Activated T-helper 17 cell treated with anti-CD3 and anti-CD28 coated beads, Interleukin-2, amount 50 U/mL, for 72 hours (primary cell): Measurements from ENCODE around the gene CCDC187. TPM values are rescaled to one million over a fixed set of nuclear protein-coding genes. Genes with fewer than 3 reads are reported as not detected.
"Not testable (repeated sequence)": the region's sequence is repeated elsewhere in the genome, so short reads cannot be mapped to it uniquely, and the experiment has no call there.

Experiments used
- ATAC-seq: fragments of 150-1000 bp; cut with Tn5 transposase; replicated peaks from 2 replicates; pipeline ENCODE4 v1.10.0; 2021; ENCODE audit warnings: mild to moderate bottlenecking, moderate library complexity
- H3K27ac Mint-ChIP-seq: one replicate; pipeline ENCODE4 v1.8.0; 2022; ENCODE audit warnings: mixed read lengths
- H3K27me3 Mint-ChIP-seq: one replicate; pipeline ENCODE4 v1.8.0; 2022; ENCODE audit warnings: mixed read lengths
- H3K36me3 Mint-ChIP-seq: one replicate; pipeline ENCODE4 v1.8.0; 2022; ENCODE audit warnings: low read depth, mild to moderate bottlenecking, mixed read lengths
- H3K4me1 Mint-ChIP-seq: one replicate; pipeline ENCODE4 v1.8.0; 2022; ENCODE audit warnings: mixed read lengths
- H3K4me3 Mint-ChIP-seq: one replicate; pipeline ENCODE4 v1.8.0; 2022; ENCODE audit warnings: mild to moderate bottlenecking, mixed read lengths
- H3K9me3 Mint-ChIP-seq: one replicate; pipeline ENCODE4 v1.8.0; 2022; ENCODE audit warnings: mixed read lengths
- total RNA-seq, 2 donors: library from RNA; stranded (reverse); gene quantifications; one replicate each; pipeline ENCODE4 v1.2.3, GENCODE V29; 2022

CCDC187 gene
- total RNA-seq, 2 donors from 2014 or later: 0.02 TPM; not detected in 1

DNA sequence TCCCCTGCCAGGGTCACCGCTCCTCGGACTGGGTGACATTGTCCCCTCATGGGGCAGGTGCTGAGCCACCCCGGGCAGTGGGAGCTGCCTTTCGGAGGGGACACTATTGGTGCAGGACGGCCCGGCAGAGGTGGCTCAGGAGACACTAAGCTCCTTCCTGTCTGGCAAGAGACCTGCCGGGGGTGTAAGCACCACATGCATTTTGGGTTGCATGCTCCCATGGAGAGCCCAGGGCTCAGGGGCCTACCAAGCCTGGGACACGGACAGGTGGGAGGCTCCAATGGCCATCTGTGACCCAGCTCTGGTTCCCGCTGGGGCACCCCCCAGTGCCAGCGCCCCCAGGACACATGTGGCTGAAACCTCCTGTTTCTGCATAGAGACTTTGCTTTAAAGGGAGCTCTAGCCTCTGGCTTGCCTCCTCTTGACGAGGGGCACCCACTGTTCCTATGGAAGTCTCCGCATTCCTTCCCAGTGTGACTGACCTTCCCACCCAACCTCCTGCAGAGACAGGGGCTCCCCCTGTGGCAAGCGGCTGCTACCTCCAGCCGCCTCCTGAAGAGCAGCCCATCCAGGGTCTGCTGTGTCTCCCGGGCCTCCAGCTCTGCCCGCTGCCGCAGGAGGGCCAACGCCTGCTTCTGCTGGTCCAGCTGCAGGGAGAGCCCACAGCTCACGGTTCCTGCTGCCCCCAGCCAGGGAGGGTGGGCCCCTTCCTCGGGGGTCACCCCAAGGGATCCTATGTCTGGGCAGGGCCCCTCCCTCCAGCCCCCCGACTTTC lies 28.1 kb downstream of the CCDC187 start:
- no peaks in the 10 kb centered on the region for H3K4me1 Mint-ChIP-seq
- ATAC-seq: no peak
- peaks cover 7% of the 10 kb centered on the region for H3K27me3 Mint-ChIP-seq
- H3K4me3 Mint-ChIP-seq: no peak overlapping the region
- no peak overlapping the region for H3K27ac Mint-ChIP-seq
- H3K36me3 Mint-ChIP-seq: no peaks in the 10 kb centered on the region
- no peaks in the 10 kb centered on the region for H3K9me3 Mint-ChIP-seq

DNA sequence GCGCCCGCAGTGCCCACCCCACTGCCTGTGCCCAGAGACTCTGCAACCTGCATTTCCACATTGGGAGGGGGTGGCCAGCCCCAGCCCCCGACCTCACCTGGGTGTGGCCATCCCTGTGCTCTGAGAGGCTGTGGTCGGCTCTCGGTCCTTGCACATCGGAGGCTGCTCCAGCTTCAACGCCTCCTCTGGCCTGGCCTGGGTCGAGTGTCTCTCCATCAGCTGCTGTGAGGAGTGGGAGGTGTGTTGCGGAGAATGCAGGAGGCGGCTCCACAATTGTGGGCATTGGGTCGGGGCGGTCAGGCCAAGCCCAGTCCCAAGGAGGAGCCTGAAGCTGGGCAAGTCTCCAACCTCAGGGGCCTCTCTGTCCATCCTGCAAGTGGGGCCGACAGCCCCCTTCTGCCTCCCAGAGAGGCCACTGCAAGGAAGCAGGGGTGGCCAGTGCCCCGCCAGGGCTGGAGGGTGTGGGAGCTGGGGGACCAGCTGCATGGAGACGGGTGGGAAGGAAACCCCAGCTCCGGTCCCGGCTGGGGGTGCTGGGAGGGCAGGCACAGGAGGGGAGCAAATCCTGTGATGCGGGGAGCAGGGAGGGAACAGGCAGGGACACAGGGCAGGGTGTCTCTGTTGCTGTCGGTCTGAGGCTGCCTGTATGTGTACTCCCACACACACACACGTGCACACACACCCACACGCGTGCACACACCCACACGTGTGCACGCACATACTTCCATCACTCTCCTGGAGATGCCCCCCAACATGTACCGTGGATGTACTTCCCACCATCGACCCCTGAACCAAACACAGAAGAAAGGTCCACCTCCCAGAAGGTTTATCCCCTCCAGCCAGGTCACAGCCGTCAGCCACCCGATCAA lies 28.9 kb downstream of the CCDC187 start:
- H3K9me3 Mint-ChIP-seq: no peaks in the 10 kb centered on the region
- H3K27me3 Mint-ChIP-seq: peaks cover 7% of the 10 kb centered on the region
- H3K4me1 Mint-ChIP-seq: no peaks in the 10 kb centered on the region
- no peak overlapping the region for H3K27ac Mint-ChIP-seq
- H3K36me3 Mint-ChIP-seq: no peaks in the 10 kb centered on the region
- no peak overlapping the region for H3K4me3 Mint-ChIP-seq
- ATAC-seq: no peak

DNA sequence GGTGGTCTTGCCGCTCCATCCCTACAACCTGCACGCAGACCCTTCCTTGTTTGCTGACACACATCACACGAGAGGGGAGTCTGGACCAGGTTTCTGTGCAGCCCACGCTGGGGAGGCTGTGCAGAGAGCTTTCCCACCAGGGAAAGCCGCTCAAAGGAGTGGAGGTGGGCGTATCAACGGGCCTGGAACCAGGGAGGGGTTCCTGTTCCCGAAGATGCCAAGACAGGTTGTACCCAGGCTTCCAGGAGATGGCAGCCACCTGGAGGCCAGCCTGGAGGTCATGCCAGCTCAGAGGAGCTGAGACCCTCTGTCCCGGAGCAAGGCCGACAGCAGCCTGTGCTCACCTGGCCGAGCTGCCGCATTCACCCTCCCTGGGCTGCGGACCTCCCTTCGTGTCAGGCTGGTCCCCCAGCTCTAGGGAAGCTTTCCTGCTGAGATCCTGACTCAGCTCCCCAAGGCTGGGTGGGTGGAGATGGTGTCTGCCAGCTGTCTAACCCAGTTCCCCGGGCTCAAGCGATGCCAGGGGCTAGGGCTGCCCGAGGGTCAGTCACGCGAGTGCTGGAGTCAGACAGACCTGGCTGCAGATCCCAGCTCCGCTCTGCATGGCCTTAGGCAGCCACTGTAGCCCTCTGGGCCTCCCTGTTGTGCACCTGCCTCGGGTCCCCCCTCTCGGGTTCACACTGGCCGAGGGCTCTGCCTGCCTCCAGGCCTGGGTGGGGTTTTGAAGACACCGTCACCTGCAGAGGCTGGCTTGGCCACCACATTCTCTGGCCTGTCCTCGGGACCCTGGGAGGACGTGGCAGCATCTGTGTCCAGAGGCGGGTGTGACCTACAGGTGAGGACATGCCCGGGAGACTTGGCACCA lies 29.7 kb downstream of the CCDC187 start:
- Mint-ChIP-seq H3K27me3 (peaks cover 7% of the 10 kb centered on the region), H3K27ac (no peak overlapping the region), H3K9me3 (no peaks in the 10 kb centered on the region), H3K36me3 (no peaks in the 10 kb centered on the region), H3K4me3 (no peak overlapping the region), H3K4me1 (no peaks in the 10 kb centered on the region)
- no peak for ATAC-seq

DNA sequence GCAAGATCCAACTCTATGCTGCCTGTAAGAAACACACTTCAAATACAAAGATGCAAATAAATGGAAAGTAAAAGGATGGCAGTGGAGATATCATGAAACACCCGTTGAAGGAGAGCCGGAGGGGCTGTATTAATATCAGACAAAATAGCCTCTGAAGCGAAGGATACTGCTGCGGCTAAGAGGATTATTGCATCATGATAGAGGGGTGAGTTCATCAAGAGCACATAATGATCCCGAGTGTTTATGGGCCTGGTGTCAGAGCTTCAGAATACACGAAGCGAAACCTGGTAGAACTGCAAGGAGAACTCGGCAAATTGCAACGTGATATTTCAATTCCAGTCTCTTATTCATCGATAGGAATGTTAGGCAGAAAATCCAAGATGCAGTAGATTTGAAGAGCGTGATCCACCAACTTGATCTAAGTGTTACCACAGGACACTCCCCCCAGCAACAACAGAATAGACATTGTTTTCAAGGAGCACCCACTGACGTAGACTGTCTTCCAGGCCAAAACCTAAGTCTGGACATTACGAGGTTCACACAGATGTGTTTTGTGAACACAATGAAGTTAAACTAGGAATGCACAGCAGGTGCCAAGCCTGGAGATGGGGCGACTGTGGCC lies 30.5 kb downstream of the CCDC187 start:
- Mint-ChIP-seq H3K4me3 (no peak overlapping the region), H3K36me3 (no peaks in the 10 kb centered on the region), H3K9me3 (no peaks in the 10 kb centered on the region), H3K4me1 (no peaks in the 10 kb centered on the region), H3K27ac (no peak overlapping the region), H3K27me3 (peaks cover 7% of the 10 kb centered on the region)
- no peak for ATAC-seq

DNA sequence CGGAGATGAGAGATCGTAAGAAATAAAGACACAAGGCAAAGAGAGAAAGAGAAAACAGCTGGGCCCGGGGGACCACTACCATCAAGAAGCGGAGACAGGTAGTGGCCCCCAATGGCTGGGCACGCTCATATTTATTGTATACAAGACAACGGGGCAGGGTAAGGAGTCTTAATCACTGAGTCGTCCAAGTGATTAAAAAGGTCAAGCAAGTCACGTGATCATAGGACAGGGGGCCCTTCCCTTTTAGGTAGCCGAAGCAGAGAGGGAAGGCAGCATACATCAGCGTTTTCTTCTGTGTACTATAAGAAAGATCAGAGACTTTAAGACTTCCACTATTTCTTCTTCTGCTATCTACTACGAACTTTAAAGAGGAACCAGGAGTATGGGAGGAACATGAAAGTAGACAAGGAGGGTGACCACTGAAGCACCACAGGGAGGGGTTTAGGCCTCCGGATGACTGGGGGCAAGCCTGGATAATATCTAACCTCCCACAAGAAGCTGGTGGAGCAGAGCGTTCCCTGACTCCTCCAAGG lies 33.7 kb downstream of the CCDC187 start:
- no peaks in the 10 kb centered on the region for H3K4me1 Mint-ChIP-seq
- no peaks in the 10 kb centered on the region for H3K36me3 Mint-ChIP-seq
- no peaks in the 10 kb centered on the region for H3K9me3 Mint-ChIP-seq
- no peak overlapping the region for H3K27ac Mint-ChIP-seq
- H3K4me3 Mint-ChIP-seq: no peak overlapping the region
- no peak for ATAC-seq
- peaks cover 4% of the 10 kb centered on the region for H3K27me3 Mint-ChIP-seq

DNA sequence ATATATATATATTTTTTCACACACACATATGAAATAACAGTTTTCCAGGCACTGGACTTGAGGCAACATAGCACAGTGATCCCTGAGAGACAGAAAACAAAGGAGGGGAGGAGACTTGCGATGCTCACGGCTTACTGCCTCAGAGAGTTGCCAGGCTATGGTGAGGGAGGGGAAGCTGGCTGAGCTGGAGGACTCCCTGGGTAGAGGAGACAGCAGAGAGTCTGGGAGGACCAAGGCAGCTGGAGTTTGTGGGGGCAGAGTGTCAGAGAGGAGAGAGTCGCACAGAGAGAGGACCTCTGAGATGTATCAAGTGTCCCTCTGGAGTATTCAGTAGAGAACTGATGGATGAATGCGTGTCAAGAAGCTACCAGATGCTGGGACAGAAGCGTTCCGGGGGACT lies 35.2 kb downstream of the CCDC187 start:
- no peak for ATAC-seq
- H3K27me3 Mint-ChIP-seq: peaks cover 3% of the 10 kb centered on the region
- no peaks in the 10 kb centered on the region for H3K4me1 Mint-ChIP-seq
- no peaks in the 10 kb centered on the region for H3K36me3 Mint-ChIP-seq
- H3K27ac Mint-ChIP-seq: no peak overlapping the region
- H3K9me3 Mint-ChIP-seq: no peaks in the 10 kb centered on the region
- no peak overlapping the region for H3K4me3 Mint-ChIP-seq

DNA sequence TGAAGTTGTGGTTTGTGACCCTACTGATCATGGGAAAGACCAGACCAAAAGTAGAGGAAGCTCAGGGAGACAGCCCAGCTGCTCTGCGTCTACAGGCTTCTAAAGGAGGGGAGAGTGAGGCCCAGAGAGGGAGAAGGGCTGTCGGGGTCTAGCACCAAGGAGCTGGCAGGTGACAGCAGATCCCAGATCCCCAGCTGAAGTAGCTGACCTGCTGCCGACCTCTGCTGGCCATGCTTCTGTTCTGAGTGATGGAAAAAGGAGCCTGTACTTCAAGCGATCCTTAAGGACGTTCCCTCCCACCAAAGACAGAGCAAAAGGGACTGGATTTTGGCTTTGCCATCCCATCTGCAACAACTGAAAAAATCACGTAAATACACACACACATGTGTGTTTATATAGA lies 35.6 kb downstream of the CCDC187 start:
- Mint-ChIP-seq H3K36me3 (no peaks in the 10 kb centered on the region), H3K4me3 (peak overlapping the region; percentile 72), H3K27ac (no peak overlapping the region), H3K27me3 (peaks cover 1% of the 10 kb centered on the region), H3K4me1 (no peaks in the 10 kb centered on the region), H3K9me3 (no peaks in the 10 kb centered on the region)
- no peak for ATAC-seq

DNA sequence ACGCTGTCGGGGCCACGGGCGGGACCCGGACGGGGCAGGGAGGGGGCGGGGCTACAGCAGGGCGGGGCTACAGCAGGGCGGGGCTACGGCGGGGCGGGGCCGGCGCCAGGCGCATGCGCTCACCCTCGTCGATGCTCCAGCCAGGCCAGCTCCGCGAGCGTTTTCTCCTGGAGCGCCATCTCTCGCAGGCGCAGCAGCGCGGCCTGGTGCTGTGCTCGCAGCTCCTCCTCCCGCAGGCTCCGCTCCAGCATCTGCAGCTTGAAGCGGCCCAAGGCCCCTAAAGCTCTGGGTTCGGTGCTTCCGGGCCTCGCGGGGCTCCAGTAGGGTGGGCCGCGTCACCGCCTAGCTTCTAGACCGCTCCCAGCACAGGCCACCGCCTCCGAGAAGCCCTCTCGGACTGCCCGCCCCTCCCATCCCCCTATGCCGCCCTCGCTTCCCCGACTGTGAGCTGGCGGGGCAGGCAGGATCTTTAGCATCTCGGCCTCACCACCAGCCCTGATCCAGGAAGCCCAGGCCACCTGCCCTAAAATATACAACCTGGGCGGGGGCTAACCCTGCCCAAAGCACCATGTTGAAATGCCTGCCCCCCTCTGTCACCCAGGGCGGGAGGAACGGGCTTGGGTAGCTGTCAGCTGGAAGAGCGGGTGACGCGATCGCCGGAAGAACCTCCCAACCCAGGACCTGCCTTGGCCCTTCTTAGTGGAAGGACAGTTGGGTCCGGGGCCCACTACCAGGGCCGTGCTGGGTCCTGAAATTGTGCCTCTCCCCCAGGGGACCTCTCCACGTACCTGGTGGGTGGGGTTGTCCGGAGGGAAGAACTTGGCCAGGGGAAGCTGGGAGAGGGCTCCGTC lies 36.4 kb downstream of the CCDC187 start:
- no peaks in the 10 kb centered on the region for H3K9me3 Mint-ChIP-seq
- peak overlapping the region; percentile 53 for H3K27ac Mint-ChIP-seq
- peak overlapping the region; percentile 72 for H3K4me3 Mint-ChIP-seq
- H3K36me3 Mint-ChIP-seq: no peaks in the 10 kb centered on the region
- peak; percentile 94 for ATAC-seq
- no peaks in the 10 kb centered on the region for H3K4me1 Mint-ChIP-seq
- no peaks in the 10 kb centered on the region for H3K27me3 Mint-ChIP-seq

DNA sequence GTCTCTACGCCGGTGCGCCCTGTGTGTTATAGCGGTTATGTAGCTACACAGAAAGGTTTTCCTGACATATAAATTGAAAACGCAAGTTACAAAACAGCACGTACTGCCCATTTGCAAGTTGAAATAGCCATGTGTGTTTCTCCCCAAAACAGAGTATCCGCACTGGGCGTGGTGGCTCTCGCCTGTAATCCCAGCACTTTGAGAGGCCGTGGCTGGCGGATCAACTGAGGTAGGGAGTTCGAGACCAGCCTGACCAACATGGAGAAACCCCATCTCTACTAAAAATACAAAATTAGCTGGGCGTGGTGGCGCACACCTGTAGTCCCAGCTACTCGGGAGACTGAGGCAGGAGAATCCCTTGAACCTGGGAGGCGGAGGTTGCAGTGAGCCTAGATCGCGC lies 37.3 kb downstream of the CCDC187 start:
- not testable (repeated sequence) for H3K4me1 Mint-ChIP-seq, H3K9me3 Mint-ChIP-seq, ATAC-seq, H3K27me3 Mint-ChIP-seq, H3K36me3 Mint-ChIP-seq
- H3K4me3 Mint-ChIP-seq: peak overlapping the region; percentile 72
- peak overlapping the region; percentile 53 for H3K27ac Mint-ChIP-seq

DNA sequence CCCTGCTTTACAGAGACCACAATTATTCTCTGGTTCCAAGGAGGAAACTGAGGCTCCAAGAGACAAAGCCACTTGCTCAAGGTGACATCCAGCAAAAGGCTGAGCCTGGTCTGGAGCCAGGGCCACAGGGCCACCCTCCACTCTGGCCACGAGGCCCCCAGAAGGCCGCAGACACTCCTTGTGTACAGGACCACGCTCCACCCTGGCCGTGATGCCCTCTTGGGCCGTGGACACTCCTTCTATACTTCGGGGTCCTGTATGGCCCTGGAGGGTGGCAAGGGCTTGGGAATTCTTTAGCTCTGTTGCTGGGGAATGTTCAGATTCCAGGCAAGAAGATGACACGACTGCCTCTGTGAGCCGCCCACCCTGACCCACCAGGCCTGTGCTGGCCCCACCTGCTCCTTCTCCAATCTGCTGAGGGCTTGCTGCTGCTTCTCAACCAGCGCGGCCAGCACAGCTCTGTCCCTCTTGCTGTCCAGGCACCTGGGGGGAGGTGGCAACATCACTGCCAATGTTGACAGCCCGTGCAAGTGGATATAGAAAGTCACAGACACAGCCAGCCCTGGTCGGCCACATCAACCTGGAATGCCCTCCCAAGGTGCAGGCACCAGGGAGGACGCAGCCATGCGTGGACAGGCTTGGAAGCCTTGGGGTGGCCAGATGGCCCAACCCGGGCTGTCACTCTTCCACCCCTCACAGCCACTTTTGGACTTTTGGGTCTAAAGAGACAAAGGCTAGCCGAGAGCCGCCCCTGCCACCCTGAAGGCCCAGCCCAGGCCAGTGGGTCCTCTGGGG lies 38.1 kb downstream of the CCDC187 start:
- no peak for ATAC-seq
- Mint-ChIP-seq H3K36me3 (no peaks in the 10 kb centered on the region), H3K4me1 (no peaks in the 10 kb centered on the region), H3K27ac (no peak overlapping the region), H3K4me3 (no peak overlapping the region), H3K27me3 (no peaks in the 10 kb centered on the region), H3K9me3 (no peaks in the 10 kb centered on the region)

DNA sequence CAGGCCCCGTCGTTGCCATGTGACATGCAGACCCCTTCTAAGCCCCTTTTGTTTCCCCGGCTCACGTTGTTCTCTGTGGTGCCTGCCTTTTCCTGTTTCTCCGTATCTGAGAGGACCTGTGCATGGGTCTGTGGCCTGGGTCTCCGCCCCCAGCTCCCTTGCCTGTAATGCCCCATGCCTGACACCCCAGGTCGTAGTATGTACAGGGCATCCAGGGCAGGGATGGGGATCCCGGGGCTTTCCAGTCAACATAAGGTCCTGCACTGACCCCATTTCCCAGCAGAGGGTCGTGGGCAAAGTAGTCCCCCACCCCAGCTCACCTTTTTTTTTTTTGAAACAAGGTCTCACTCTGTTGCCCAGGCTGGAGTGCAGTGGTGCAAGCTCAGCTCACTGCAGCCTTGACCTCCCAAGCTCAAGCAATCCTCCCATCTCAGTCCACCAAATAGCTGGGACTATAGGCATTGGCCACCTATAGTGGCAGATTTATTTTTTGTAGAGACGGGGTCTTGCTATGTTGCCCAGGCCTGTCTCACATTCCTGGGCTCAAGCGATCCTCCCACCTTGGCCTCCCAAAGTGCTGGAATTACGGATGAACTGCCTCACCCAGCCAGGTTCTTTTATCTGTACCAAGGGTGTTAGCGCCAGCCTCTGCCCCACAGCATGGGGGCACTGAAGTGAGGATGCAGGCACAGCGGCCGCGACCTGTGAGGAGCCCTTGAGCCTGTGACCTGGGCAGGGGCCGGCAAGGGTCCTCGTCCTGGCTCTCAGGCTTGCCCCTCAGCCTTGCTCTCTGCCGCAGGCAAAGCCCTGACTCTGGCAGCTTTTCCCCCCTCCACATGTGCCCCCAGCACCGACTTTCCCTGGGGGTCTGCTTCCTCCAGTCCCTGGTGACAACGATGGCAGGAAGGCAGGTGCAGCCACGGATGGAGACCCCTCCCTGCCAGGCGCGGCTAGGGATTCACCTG lies 39.2 kb downstream of the CCDC187 start:
- Mint-ChIP-seq H3K36me3 (no peaks in the 10 kb centered on the region), H3K4me1 (no peaks in the 10 kb centered on the region), H3K9me3 (no peaks in the 10 kb centered on the region), H3K27me3 (no peaks in the 10 kb centered on the region), H3K4me3 (no peak overlapping the region), H3K27ac (no peak overlapping the region)
- no peak for ATAC-seq

DNA sequence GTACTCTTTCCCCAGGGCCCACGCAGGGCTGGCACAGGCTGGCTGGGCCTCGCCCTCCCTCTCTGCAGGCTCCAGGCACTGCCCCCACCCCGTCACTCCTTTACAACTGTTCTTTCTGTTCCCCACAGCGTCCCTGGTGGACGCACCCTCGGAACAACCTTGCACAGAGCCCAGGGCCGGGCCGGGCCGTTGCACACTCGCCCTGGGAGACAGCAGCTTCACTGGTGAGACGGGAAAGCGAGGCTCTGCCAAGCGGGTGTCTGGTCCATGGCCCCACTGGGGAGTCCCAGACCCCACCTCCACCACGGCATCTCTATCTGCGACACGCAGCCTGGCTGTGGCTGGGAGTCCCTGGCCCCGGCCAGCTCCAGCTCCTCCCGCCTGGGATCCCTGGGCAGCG lies 39.9 kb downstream of the CCDC187 start:
- Mint-ChIP-seq H3K27me3 (no peaks in the 10 kb centered on the region), H3K9me3 (no peaks in the 10 kb centered on the region), H3K36me3 (no peaks in the 10 kb centered on the region)

More for the DNA sequence above, 39.9 kb downstream of the CCDC187 start:
- Mint-ChIP-seq H3K27ac (no peak overlapping the region), H3K4me1 (no peaks in the 10 kb centered on the region), H3K4me3 (no peak overlapping the region)
- no peak for ATAC-seq
